Activated CD4-positive, alpha-beta T cell treated with anti-CD3 and anti-CD28 coated beads, Interleukin-2, amount 50 U/mL, for 1 hour (primary cell): ENCODE data around the gene C2orf68.
"Not testable (repeated sequence)": the region's sequence is repeated elsewhere in the genome, so short reads cannot be mapped to it uniquely, and the experiment has no call there.

ENCODE experiments used
- DNase-seq: peaks from one replicate; pipeline ENCODE4 v3.0.0-alpha.2; 2020

The C2orf68 gene, protein sequence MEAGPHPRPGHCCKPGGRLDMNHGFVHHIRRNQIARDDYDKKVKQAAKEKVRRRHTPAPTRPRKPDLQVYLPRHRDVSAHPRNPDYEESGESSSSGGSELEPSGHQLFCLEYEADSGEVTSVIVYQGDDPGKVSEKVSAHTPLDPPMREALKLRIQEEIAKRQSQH

DNA sequence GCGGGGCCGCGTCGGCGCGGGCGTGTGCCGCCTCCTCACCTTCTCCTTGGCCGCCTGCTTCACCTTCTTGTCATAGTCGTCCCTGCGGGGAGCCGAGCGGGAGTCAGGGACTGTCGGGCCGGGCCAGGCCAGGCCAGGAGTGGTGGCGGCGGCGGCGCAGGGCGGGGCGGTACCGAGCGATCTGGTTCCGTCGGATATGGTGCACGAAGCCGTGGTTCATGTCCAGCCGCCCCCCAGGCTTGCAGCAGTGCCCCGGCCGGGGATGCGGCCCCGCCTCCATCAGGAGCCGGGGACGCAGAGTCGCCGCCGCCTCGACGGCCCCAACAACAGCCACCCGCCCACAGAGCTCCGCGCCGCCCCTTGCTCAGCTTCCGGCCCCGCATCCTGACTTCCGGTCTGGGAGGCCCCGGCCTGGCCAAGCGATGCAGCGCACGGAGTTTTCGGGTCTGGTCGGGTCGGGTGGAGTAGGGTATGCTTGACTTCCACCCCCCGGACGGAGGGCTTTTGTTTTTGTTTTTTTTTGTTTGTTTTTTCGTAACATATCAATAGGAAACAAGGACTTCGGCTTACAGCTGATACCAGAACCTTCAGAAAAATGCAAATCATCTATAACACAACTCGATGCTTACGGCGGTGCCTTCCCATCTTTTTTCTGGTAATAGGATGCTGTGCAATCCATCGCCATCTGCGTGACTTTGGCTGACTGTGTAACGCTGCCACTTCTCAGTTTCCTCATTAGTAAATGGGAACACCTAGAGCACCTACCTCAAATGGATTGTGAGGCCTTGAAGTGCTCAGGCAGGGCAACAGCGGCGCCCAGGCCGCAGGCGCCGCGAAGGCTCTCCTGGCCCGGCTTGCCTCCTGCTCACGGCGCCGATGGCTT lies at the start of gene C2orf68:
Gene C2orf68 (minus strand): TSS at position 362 of the 883 bp plus-strand sequence. CDS start 82 bp downstream, at position 280.
- peak; percentile 78 for DNase-seq

DNA sequence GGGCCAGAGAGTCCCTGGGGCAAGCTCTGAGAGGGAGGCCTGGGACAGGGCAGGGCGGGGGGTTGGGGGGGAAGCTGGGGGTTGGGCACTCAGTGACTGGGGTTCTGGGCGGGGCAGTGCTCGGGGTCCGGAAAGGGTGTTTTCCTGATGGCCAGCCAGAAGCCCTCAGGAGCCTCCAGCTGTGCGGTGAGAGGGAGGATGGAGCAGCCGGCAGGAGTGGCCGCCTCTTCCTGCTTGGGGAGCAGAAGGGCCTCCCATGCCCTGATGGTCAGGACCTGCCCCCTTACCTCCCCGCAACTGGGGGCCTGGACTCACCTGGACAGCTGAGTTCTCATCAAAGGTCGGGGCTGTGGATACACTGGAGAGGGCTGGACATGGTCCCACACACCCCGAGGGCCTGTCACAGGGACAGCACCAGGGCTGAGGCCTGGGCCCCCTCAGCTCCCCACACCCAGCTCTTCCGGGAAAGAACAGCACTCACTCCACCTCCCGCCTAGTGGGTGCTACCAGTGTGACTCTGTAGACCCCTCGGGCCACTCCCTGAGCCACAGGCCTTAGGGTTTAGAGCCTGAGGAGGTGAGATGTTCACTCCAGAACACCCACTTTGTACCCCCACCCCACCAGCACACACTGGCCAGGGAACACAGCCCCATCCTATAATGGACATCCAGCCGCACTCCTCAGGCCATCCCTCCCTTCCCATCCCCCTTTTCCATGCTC lies 49.4 kb upstream of the C2orf68 start:
- DNase-seq: no peak

DNA sequence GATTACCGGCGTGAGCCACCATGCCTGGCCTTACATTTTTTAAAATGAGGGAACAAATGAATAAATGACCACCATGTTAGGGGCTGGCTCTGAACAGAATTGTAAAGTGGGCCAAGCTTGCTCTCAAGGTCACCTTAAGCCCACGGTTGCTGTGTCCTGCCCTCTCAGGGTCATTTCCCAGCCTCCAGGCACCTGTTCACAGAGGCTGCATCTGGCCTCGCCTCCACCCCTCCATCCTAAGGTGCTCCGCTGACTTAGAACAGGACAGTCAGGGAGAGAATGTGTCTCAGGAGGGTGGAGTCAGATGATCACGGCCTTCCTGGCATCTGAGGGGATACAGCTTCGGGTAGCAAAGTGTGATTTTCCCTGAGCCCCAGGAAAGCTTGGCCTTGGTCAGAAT lies 48.9 kb upstream of the C2orf68 start:
- no peak for DNase-seq

DNA sequence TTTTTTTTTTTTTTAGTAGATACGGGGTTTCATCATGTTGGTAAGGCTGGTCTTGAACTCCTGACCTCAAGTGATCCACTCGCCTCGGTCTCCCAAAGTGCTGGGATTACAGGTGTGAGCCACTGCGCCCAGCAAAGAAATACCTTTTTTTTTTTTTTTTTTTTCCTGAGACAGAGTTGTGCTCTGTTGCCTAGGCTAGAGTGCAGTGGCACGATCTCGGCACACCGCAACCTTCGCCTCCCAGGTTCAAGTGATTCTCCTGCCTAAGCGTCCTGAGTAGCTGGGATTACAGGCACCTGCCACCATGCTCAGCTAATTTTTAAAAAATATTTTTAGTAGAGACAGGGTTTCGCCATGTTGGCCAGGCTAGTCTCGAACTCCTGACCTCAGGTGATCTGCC lies 48.4 kb upstream of the C2orf68 start:
- not testable (repeated sequence) for DNase-seq

DNA sequence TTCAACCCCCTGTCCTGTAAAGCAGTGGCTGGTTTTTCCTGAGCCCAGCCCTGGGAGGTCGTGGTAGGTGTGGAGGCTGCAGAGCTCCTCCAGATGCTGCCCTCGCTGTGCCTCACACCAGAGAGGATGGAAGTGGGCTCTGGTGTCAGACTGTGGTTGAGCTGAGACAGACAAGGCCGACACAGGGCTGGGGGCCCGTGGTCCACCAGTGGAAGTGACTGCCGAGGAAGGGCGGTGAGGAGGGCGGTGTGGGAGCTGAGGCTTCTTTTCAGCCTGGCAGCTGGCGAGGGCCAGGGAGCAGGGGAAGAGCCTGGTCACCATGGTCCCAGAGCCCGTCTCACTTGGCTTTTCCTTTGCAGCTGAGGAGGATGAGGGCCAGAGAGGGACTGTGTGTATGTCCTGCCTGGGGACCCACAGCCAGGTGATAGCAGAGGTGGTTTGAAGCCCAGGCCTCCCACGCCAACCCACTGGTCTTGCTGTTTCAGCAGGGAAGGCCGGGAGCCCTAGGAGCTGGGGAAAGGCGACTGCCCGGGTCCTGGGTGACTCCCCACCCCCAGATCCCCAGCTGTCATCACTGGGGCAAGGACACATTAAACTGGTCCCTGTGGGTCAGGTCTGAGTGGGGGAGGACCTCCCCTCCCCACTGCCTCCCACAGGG lies 47.6 kb upstream of the C2orf68 start:
- DNase-seq: no peak

GRCh38 chr2:85657399-85657798 lies 45.5 kb upstream of the C2orf68 start:
- not testable (repeated sequence) for DNase-seq

DNA sequence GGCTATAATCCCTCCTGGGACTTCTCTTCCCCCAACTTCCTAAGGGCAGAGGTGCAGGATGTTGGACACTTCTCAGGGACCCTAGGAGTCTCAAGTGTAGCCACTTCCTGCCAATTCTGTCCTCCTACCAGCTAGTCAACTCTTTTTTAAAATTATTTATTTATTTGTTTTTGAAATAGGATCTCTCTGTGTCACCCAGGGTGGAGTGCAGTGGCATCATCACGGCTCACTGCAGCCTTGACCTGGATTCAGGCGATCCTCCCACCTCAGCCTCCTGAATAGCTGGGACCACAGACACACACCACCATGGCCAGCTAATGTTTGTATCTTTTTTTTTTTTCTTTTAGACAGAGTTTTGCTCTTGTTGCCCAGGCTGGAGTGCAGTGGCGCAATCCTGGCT lies 44.6 kb upstream of the C2orf68 start:
- no peak for DNase-seq

- DNase-seq: no peak
These were observed 44.1 kb upstream of the C2orf68 start for GRCh38 chr2:85655961-85656417.

DNA sequence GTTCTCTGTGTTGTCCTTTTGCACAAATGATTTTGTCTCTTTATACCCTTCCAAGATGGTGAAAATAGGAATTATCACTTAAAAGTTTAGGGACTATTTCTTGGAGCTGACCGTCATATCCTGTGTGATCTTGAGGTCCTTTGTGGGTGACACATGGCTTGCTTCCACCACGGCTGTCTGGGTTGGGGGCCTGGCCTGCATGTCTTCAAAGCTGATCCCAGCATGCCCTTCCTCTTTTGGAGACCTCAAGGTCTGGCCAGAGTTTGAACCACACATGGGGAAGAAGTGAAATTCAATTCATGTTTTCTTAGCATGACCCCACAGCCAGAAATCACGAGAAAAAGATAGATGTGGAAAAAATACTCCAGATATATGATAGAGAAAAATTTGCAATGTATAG lies 42.1 kb upstream of the C2orf68 start:
- no peak for DNase-seq

- DNase-seq: no peak
These were observed 40.2 kb upstream of the C2orf68 start for GRCh38 chr2:85652056-85652455.

- DNase-seq: no peak
These were observed 39.2 kb upstream of the C2orf68 start for GRCh38 chr2:85651097-85651496.

GRCh38 chr2:85650456-85650855 lies 38.6 kb upstream of the C2orf68 start:
- DNase-seq: no peak

DNA sequence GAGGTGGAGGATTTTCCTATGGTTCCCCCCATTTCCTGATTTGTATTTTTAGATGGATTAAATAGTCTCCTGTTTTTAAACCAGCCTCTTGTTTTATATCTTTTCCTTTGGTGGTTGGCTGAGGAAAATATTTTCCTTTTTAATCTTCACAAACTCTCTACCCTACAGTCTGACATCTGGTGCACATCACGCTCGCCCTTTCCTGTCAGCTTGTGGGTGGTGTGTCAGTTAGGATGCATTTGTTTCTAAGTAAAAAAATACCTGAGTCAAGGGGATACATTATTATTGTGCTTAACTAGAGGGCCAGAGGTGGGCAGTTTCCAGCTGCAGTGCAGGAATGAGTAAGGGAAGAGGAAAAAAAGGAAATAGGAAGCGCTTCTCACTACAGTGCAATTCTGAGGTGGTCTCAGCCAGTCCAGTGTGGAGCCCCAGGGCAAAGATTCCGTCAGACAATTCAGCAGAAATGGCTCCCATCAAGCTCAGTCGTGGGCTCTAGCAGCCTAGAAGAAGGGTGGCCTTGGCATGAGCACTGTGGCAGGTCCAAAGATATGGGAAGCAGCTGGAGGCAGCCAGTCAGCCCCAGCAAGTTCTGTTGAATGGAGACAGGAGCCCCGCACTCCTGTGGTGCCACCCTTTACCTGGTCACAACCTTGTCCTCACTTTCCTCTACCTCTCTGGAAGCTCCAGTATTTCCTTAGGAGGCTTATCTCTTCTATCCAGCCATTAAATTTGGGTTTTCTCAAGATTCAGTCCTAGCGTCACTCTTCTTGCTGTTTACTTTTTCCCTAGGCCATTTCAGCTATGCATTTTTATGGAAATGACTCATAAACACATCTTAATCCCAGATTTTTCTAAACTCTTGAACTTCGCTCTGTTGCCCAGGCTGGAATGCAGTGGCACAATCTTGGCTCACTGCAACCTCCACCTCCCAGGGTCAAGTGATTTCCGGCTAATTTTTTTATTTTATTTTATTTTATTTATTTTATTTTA lies 37.6 kb upstream of the C2orf68 start:
- DNase-seq: no peak

- DNase-seq: no peak
These were observed 36.8 kb upstream of the C2orf68 start for GRCh38 chr2:85648619-85649018.

GRCh38 chr2:85647823-85648526 lies 36.1 kb upstream of the C2orf68 start:
- DNase-seq: no peak

GRCh38 chr2:85646166-85646565 lies 34.3 kb upstream of the C2orf68 start:
- no peak for DNase-seq

DNA sequence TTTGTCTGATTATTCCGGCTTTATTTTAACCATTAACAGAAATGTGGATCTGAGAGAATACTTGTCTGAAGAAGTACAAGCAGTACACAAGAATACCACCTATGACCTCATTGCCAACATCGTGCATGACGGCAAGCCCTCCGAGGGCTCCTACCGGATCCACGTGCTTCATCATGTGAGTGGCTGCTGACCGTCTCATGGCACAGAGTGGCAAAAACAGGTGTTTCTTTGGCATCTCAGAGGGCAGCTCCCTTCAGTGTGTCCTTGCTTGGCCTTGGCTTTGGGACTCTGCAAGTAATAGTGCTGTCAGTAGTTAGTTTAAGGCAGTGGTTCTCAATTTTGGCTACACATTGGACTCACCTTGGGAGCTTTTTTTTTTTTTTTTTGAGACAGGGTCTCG lies 33.0 kb upstream of the C2orf68 start:
- no peak for DNase-seq

DNA sequence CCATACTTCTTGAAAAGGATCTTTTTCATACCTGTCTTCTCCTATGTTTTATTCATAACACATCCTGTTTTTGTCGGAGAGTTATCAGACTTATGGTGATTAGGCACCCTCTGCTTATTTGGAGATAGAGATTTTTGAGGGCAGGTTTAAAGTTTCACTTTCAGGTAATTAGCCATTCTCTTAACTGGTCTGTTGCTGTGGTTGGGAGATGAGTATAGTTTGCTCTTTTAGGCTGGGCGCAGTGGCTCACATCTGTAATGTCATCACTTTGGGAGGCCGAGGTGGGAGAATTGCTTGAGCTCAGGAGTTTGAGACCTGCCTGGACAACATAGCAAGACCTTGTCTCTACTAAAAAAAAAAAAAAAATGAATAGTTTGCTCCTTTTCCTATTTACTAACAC lies 30.9 kb upstream of the C2orf68 start:
- no peak for DNase-seq

- no peak for DNase-seq
These were observed 23.8 kb upstream of the C2orf68 start for GRCh38 chr2:85635636-85636035.

GRCh38 chr2:85635011-85635410 lies 23.1 kb upstream of the C2orf68 start:
- no peak for DNase-seq

GRCh38 chr2:85631316-85631715 lies 19.4 kb upstream of the C2orf68 start:
- DNase-seq: no peak
